Measurements from ENCODE around the gene ELFN2.

Gene ELFN2

DNA sequence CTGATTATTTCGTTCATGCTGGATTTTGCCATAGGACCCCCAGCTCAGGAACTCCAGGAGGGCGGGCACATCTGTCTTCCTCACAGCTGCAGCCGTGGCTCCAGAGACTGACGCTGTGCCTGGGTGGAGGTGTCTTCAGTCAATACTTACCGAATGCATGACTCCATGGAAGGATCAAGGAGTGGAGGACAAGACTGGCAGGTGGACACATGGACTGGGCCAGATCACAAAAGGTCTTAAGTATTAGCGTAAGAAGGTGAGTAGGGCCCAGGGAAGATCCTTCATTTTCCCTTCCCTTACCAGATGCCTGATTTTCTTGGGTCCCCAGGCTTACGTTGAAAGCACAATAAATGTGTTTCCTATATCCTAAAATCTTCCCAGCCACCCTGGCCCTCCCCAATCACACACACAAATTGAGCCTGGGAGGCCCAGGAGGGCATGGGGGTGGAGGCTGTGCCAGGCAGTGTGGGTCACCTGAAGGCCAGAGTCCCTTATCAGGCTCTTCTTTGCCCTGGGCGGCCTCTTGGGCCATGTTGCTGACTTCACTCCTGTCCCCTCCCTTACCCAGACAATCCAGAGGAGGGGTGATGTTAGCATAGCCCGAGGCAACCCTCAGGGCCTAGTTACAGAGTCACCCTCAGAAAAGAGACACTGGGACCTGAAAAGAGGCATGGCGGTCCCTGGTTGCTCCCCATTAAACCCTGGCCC, 88.6 kb downstream of the ELFN2 start:
- TF ChIP-seq, protein P1, sequence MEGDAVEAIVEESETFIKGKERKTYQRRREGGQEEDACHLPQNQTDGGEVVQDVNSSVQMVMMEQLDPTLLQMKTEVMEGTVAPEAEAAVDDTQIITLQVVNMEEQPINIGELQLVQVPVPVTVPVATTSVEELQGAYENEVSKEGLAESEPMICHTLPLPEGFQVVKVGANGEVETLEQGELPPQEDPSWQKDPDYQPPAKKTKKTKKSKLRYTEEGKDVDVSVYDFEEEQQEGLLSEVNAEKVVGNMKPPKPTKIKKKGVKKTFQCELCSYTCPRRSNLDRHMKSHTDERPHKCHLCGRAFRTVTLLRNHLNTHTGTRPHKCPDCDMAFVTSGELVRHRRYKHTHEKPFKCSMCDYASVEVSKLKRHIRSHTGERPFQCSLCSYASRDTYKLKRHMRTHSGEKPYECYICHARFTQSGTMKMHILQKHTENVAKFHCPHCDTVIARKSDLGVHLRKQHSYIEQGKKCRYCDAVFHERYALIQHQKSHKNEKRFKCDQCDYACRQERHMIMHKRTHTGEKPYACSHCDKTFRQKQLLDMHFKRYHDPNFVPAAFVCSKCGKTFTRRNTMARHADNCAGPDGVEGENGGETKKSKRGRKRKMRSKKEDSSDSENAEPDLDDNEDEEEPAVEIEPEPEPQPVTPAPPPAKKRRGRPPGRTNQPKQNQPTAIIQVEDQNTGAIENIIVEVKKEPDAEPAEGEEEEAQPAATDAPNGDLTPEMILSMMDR (IDR thresholded peaks at IDR 0.05; ENCODE audit: low read depth, low read length, missing control alignments) = no peak
- DNase-seq (ENCODE audit: low read depth) = no peak
- no peak overlapping the region for H3K4me3 ChIP-seq (ENCODE audit: low read depth, low read length)

DNA sequence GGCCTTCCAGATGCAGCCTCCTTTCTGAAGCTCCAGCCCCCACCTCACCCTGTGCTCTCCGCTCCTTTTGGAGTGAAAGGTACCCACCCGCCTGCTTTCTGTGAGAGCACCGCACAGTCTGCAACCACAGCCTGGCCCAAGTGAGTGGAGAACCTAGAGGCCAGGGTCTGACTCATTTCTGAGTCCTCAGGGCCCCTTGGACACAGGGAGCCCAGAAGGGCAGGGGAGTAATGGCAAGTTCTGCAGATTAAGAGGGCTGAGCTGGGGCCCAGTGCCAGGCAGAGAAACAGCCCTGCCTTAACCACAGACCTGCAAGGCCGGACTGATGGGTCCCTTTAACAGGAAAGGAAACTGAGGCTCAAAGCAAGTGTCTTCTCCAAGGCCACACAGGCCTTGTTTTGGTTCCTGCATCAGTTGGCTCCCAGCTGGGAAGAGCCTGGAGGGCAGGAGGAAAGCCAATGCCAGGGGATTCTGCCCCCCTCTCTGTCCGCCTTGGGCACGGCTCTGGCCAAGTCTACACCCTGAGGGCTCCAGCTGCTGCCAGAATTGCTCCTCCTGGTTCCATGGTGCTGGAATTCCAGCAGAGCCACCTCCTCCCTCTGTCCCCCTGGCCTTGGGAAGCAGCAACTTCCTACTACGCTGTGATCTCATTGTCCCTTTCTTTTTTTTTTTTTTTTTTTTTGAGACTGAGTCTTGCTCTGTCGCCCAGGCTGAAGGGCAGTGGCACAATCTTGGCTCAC, 89.9 kb downstream of the ELFN2 start:
- DNase-seq (ENCODE audit: low read depth) = no peak
- TF ChIP-seq, protein P1 (IDR thresholded peaks at IDR 0.05; ENCODE audit: low read depth, low read length, missing control alignments) = no peak
- no peak overlapping the region for H3K4me3 ChIP-seq (ENCODE audit: low read depth, low read length)

DNA sequence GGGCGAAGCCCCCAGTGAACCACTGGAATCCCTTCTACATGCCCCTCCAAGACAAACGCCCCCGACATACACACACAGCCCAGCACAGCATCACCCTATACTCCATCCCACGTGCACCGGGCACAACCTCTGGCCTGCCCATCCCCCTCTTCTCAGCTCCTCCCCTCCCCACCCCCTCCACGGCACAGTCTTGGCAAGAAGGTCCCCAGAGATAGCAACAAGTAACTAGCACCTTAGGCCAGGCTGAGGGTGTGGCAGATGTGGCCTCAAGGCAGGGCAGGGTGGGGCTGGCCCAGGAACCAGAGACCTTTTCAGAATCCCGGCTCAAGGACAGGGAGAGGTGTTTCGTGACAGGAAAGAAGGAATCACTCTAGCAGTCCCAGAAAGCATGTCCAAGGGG, 90.7 kb downstream of the ELFN2 start:
- DNase-seq (ENCODE audit: low read depth) = no peak
- TF ChIP-seq, protein P1 (IDR thresholded peaks at IDR 0.05; ENCODE audit: low read depth, low read length, missing control alignments) = no peak
- H3K4me3 ChIP-seq (ENCODE audit: low read depth, low read length) = no peak overlapping the region

DNA sequence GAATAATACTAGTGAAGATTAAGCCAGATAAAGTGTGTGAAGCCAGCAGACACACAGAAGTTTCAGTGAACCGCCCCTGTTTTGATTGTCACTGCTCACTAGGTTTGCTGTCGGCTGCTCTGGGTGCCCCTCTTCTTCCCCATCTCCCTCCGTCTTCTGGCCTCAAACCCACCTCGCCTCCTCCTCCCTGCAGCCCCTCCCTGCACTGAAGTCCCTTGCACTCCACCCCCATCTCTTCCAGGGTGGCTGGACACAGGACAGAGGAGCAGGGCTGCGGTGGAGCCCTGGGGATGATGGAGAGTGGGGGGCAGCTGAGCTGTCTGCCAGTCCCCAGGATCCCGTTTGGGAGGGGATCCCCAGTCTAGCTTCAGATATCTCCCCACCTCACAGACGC, 91.5 kb downstream of the ELFN2 start:
- TF ChIP-seq, protein P1 (IDR thresholded peaks at IDR 0.05; ENCODE audit: low read depth, low read length, missing control alignments) = no peak
- DNase-seq (ENCODE audit: low read depth) = no peak
- H3K4me3 ChIP-seq (ENCODE audit: low read depth, low read length) = no peak overlapping the region

DNA sequence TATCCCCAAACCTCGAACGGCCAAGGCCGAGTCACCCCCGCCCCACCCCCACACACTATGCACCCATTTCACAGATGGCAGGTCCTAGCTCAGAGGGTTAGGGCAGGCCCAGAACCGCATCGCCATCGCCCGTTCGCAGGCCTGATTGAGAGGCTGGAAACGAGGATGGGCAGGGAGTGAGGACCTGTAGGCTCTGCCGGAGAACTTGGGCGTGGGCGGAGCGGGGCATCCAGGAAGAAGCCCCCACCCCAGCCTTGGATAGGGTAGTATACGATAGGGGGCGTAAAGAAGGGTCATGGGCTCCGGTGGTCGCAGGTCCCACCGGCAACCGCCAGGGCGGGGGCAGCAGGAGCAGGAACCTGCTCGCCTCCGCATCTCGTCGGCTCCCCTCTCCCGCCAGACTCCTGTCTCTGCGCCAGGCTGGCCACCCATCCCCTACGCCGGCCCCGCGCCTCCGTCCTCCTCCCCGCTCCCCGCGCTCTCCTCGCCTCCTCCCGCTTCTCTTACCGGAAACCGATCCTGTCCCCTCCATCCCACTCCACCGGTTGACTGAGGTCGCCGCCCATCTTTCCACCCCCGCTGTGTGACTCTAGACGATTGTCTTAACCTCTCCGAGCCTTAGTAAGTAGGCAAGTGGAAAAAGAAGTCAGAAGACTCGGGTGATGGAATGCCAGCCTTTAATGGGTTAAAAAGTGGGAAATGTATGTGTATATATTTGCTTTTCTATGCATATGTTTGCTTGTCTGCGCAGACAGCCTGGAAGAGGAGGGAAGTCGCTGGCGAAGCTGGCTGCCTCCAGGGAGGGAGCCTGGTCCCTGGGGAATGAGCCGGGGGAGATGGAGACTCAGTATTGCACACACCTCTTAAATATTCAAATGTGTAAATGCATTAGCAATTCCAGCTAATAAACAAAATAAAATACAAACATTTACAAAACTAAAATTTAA, 92.1 kb downstream of the ELFN2 start:
- no peak overlapping the region for H3K4me3 ChIP-seq (ENCODE audit: low read depth, low read length)
- DNase-seq (ENCODE audit: low read depth) = no peak
- TF ChIP-seq, protein P1 (IDR thresholded peaks at IDR 0.05; ENCODE audit: low read depth, low read length, missing control alignments) = no peak

DNA sequence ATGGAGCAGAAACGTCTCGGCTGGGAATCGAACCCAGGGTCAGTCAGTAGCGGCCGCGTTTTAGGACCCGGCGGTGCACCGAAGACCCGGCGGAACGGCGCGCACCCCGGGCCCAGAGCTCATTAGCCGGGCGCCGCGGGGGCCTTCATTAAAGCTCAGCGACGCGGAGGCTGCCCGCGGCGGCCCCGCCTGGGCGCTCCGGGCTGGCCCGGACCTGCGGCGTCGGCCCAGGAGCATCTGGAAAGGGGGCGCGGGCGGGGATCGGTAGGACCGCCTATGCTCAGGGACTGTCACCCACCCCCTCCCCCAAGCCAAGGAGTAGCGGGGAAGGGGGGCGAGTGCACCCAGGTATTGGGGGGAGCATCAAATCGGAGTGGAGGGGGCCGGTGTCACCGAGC, 92.8 kb downstream of the ELFN2 start:
- TF ChIP-seq, protein P1 (IDR thresholded peaks at IDR 0.05; ENCODE audit: low read depth, low read length, missing control alignments) = no peak
- DNase-seq (ENCODE audit: low read depth) = no peak
- no peak overlapping the region for H3K4me3 ChIP-seq (ENCODE audit: low read depth, low read length)

Measured in GM12864 (cell line).